HG03135 (cell line): ENCODE measurements around the gene BFAR.
A peak's percentile ranks its signal among the peaks of the same experiment; 100 is the strongest.
"Not testable (repeated sequence)": the region's sequence is repeated elsewhere in the genome, so short reads cannot be mapped to it uniquely, and the experiment has no call there.

Source experiments
- ATAC-seq: cut with Tn5 transposase; IDR thresholded peaks from one replicate; pipeline ENCODE4 v1.9.1; 2021; ENCODE audit warnings: mild to moderate bottlenecking, moderate library complexity; ENCODE audit not compliant: unreplicated experiment

BFAR gene

DNA sequence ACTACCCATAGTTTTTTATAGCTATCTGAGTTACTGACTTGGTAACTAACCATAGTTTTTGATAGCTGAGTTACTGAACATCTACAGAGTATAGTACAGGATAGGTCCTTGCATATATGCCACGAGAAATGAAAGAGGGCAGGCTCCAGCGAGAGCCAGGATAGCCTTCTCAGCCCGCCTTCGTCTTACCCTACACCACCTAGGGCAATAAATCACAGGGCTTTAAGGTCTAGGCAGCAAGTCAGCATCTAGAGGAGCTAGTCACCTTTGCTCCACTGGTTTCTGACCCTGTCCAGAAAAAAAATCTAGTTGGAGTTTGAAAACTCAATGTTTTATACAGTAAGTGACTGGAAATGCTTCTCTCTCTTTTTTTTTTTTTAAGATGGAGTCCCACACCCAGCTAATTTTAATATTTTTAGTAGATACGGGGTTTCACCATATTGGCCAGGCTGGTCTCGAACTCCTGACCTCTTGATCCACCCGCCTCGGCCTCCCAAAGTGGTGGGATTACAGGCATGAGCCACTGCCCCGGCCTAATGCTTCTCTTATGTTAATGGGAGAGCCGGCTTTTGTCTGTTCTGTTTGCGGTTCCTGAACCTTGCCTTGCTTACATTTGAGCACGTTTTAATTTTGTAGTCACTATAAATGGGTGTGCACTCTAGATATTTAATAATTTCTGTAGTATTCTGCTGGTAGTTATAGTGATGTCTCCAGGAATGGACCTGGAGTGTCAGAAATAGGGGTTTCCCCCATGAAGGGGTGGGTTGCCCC lies 2.8 kb downstream of the BFAR start:
- no peak for ATAC-seq

DNA sequence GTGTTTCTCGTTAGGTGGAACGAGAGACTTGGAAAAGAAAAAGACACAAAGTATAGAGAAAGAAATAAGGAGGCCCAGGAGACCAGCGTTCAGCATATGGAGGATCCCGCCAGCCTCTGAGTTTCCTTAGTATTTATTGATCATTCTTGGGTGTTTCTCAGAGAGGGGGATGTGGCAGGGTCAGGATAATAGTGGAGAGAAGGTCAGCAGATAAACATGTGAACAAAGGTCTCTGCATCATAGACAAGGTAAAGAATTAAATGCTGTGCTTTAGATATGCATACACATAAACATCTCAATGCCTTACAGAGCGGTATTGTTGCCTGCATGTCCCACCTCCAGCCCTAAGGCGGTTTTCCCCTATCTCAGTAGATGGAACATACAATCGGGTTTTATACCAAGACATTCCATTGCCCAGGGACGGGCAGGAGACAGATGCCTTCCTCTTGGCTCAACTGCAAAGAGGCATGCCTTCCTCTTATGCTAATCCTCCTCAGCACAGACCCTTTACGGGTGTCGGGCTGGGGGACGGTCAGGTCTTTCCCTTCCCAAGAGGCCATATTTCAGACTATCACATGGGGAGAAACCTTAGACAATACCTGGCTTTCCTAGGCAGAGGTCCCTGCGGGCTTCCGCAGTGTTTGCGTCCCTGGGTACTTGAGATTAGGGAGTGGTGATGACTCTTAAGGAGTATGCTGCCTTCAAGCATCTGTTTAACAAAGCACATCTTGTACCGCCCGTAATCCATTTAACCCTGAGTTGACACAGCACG lies 3.6 kb downstream of the BFAR start:
- ATAC-seq: not testable (repeated sequence)

DNA sequence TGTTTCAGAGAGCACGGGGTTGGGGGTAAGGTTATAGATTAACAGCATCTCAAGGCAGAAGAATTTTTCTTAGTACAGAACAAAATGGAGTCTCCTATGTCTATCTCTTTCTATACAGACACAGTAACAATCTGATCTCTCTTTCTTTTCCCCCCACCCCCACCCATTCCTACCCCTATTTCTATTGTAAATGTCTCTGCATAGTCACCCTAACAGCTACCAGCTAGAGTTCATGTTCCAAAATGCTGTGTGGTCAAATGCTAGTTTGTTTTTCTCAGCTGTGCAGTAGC lies 4.1 kb downstream of the BFAR start:
- ATAC-seq: not testable (repeated sequence)

DNA sequence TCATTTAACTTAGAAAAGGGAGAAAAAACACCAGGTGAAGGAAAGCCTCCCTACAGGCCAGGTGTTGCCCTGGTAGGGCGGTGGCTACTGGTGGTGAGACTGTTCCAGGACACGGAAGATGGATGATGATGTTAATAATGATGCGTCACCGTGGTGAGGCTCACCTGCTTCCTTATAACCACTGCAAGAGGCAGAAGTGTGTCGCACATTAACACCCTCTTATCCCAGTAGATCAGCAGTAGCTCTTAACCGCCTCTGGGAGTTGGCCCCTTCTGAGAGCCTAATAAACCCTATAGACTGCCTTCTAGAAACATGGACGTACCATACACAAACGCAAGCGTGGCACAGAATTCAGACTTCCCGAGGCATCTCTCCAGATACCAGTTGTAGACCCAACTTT lies 7.8 kb downstream of the BFAR start:
- ATAC-seq: no peak

DNA sequence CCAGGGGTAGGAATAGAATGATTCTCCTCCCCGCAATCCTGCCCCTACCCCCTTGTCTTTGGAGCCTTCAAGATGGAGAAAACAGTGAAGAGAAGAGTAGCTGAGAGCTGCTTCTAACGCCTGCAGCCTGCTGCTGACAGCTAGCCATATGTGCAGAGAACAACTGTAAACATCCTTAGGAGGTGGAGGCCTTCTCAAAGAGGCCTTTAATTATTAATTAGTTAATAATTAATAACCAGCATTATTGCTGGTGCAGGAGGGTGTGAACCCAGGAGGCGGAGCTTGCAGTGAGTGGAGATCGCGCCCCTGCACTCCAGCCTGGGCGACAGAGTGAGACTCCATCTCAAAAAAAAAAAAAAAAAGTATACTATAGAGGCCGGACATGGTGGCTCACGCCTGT lies 8.5 kb downstream of the BFAR start:
- ATAC-seq: no peak

DNA sequence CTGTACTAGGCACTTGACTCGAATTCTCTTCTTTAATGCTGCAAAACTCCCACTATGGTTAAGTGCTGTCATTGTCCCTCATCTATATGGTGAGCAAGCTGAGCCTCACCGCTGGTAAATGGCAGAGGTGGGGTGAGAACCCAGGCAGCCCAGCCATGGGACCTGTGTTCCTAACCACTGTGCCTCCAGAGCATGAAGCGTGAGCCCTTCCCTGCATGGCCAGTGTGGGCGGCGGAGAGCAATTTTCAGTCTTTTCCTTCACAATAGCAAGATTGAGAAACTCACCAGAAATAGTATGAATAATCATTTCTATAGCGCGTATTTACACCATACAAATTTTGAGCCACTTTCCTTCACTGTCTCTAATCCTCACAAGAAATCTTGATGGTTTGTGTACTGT lies 9.2 kb downstream of the BFAR start:
- no peak for ATAC-seq

DNA sequence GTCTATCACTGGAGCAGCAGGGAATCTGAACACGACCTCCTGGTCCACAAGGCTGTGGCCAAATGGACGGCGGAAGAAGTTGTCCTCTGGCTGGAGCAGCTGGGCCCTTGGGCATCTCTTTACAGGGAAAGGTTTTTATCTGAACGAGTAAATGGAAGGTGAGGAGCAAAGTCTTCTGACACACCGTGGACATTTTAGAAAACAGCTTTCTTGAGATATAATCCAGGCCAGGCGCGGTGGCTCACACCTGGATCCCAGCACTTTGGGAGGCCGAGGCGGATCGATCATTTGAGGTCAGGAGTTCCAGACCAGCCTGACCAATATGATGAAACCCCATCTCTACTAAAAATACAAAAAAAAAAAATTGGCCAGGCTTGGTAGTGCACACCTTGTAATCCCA lies 17.1 kb downstream of the BFAR start:
- ATAC-seq: no peak

DNA sequence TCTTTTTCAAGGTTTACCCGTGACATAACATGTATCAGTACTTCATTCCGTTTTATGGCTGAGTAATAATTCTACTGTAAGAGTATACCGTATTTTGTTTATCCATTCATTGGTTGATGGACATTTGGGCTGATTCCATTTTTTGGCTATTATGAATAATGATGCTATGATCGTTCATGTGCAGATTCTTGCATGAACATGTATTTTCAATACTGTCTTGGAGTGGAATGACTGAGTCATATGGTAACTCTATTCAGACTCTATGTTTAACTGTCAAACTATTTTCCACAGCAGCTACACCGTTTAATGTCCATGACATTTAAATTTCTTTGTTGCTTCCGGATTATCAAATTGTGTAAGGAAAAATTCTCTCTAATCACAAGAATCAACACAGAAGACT lies 17.9 kb downstream of the BFAR start:
- ATAC-seq: no peak

DNA sequence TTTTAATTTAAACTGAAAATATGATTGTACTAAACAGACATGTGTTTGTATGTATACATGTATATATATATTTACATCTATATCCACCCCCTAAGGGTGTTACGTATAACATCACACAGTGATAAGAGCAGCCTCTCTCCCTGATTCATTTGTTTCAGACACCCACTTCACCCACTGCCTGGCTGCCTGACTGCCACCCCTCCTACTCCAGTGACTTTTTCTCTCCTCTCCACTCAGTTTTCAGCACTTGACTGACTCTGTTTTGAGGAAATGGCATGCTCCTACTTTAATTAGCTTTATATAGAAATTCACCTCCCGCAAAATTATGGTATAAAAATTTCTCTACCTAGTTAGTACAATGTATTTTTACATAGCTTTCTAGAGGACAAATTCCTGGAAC lies 20.0 kb downstream of the BFAR start:
- ATAC-seq: no peak

DNA sequence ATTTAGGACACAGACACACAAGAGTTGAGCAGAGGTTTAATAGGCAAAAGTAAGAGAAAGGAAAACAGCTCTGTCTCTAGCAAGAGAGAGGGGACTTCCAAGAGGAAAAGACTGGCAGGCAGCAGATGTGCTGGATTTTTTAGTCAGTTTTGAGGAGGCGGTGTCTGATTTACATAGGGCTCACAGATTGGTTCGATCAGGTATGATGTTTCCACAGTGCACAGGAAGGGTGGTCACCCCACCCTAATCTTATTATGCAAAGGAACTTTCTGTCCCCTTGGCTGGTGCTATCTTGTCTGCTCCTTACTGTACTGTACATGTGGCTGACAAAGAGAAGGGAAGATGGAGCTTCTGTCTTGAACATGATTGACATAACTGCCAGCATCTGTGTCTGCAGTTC lies 25.3 kb downstream of the BFAR start:
- peak; percentile 71 for ATAC-seq

DNA sequence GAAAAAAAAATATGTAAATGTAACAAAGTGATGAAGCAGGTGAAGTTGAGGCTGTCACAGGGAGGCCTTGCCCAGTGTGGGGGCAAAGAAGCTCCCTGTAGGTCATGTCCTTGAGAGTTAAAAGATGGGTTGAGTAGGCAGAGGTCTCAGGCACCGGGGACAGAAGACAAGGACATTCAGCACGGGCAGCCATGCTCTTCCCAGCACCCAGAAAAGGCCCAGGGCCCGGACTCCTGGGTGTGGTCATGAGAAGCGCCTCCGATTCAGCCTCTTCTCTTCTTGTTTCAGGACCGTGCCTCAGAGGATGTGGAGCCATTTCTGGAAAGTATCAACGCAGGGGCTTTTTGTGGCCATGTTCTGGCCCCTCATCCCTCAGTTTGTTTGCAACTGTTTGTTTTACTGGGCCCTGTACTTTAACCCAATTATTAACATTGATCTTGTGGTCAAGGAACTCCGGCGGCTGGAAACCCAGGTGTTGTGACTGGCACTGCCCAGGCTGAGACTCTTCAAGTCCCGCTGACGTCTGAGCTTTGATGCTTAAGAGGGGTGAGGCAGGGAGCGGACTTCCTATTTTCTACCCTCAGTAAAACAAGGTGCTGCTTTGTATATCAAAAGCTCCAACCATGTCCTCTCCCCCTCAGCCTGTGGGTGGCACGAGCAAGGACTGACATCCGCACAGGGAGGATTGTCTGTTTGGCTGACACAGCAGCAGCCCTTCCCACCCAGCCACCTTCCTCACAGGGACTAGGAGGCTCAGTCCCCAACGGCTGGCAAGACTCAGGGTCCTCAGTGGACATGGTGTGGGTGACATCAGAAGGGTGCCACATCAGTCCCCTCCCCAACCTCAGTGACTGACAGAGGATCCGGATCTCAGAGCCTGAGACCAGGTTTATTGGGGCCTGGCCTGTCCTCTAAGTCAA lies 34.9 kb downstream of the BFAR start:
- ATAC-seq: no peak

DNA sequence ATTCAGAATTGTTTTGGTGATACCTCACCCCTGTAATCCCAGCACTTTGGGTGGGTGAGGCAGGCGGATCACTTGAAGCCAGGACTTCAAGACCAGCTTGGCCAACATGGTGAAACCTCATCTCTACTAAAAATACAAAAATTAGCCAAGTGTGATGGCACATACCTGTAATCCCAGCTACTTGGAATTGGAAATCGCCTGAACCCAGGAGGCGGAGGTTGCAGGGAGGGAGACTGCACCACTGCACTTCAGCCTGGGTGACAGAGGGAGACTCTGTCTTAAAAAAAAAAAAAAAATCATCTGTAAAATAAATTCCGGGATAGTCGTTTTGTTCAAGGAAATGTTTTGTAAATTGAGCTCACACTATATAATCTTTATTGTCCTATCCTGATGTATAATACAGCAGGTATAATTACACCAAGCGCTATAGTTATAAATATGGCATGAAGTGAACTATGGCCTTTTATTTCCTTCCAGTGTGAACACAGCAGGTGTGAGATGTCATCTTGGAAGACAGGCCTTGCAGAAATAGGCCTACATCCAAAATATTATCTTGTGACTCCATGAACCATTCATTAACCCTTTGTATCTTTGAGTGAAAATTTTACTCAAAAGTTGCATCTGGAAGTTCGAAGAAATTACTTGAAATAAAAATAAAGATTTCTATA lies 35.9 kb downstream of the BFAR start:
- ATAC-seq: no peak

DNA sequence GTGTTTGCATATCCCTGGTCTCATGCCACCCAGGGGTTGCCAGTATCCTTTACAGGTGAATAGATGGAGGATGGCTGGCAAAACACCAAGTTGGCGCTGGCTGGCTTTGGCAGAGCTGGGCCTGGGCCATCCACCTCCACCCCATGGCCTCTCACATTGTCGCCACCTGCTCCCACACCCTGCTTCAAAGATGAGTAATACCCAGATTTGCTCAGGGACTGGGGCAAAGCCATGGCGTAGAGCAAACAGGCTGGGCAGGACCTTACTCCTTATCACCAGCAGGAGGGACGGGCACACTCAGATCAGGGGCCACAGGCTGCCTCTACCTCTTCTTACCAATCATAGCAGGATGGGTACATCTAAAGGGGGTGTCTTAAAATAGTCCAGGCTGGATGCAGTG lies 37.0 kb downstream of the BFAR start:
- ATAC-seq: no peak

DNA sequence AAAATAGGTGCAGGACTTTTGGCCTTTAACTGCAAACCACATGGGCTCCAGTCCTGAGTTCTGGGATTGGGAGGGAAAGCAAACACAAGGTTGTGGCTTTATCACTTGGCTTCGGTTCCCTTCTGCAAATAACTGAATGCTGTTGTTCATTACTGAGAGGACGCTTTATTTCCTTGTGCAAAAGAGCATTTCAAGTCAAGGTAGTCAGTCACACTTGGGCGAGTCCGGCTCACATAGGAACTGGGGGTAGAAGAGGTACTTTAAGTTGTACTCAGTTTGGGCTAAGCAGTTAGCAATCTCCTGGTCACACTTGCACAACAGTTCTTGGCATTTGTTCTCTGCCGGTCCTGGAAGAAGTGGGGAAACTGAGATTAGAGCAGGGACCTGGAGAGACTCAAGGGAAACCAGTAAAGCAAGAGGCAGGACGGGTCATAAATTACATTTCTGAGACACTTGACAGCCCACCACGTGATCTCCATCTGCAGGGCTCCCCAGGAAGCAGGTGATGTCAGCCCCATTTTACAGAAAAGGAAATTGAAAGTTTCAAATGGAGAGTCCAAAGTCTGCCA lies 39.7 kb downstream of the BFAR start:
- peak; percentile 82 for ATAC-seq

DNA sequence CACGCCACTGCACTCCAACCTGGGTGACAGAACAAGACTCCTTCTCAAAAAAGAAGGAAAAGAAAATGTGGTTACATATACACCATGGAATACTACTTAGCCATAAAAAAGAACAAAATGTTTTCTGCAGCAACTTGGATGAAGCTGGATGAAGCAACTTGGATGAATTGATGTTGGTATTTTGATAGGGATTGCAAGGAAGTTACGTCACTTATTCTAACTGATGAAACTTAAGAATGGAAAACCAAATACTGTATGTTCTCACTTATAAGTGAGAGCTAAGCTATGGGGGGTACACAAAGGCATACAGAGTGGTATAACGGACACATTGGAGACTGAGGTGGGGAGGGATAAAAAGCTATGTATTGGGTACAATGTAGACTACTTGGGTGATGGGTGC lies 43.9 kb downstream of the BFAR start:
- no peak for ATAC-seq

DNA sequence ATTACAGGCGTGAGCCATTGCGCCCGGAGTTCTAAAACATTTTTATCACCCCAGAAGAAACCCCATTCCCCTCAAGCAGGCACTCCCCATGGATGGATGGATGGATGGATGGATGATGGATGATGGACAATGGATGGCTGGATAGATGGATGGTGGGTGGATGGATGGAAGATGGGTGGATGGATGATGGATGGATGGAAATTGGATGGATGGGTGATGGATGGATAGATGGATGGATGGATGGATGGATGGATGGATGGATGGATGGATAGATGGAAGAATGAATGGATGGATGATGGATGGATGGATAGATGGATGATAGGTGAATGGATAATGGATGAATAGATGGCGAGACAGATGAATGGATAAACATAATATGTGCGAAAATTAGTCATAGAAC lies 44.9 kb downstream of the BFAR start:
- no peak for ATAC-seq

DNA sequence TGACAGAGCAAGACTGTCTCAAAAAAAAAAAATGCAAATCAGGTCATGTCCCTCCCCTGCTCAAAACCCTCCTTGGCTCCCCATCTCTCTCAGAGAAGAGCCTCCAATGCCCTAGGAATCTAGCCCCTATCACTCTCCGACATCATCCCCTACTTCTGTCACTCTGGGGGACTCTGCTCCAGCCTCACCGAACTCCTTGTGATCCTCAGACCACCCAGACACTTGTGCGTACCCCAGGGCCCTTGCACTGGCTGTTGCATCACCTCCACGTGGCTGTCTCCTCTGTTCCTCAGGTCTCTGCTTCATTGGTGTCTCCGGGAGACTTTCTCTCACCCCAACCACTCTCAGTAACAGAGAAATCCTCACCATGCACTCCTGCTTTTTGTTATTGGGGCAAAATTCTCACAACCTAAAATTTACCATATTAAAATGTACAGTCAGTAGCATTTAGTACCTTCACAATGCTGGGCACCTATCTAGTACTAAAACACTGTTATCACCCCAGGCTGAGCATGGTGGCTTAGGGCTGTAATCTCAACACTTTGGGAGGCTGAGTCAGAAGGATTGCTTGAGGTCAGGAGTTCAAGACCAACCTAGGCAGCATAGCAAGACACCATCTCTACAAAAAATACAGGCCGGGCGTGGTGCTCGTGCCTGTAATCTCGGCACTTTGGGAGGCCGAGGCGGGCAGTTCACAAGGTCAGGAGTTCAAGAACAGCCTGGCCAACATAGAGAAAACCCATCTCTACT lies 46.2 kb downstream of the BFAR start:
- ATAC-seq: no peak

DNA sequence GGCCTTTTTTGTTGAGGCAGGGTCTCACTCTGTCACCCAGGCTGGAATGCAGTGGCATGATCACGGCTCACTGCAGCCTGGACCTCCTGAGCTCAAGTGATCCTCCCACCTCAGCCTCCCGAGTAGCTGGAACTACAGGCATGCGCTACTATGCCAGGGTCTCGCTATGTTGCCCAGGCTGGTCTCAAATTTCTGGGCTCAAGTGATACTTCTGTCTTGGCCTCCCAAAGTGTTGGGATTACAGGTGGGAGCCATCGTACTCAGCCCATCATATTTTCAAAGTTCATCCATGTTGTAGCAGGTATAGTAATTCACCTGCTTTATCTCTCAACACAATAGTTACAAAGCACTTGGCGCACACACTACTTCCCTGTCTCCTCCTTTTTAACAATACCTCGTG lies 47.6 kb downstream of the BFAR start:
- ATAC-seq: not testable (repeated sequence)

DNA sequence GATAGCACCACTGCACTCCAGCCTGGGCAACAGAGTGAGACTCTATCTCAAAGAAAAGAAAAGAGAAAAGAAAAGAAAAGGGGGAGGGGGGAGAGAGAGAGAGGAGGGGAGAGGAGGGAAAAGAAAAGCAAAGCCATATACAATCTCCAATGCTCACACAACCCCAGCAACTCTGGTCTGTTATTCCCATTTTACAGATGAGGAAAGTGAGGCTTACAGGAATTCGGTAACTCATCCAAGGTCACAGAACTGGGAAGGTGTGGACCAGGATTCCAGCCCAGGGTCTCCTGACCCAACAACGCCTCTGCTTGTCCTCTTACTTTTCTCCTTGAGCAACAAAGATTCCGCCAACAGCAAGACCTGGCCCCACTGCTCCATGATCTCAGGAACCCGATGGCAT lies 48.4 kb downstream of the BFAR start:
- no peak for ATAC-seq

DNA sequence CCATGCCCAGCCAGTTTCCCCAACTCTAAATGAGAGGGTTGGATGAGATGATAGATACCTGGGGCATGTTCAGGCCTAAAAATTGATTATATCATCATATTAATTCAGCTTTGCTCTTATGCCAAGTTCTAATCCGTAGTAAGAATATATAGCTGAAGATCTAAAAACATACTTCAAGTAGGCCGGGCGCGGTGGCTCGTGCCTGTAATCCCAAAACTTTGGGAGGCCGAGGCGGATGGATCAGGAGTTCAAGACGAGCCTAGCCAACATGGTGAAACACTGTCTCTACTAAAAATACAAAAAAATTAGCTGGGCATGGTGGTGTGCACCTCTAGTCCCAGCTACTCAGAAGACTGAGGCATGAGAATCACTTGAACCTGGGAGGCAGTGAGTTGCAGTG lies 49.4 kb downstream of the BFAR start:
- ATAC-seq: no peak
